ENCODE results near the gene GRP. TPM values are rescaled to one million over a fixed set of nuclear protein-coding genes. Genes with fewer than 3 reads are reported as not detected.
"Not testable (repeated sequence)": the region's sequence is repeated elsewhere in the genome, so short reads cannot be mapped to it uniquely, and the experiment has no call there.

The GRP gene
- total RNA-seq, 4 donors from 2014 or later: not detected

DNA sequence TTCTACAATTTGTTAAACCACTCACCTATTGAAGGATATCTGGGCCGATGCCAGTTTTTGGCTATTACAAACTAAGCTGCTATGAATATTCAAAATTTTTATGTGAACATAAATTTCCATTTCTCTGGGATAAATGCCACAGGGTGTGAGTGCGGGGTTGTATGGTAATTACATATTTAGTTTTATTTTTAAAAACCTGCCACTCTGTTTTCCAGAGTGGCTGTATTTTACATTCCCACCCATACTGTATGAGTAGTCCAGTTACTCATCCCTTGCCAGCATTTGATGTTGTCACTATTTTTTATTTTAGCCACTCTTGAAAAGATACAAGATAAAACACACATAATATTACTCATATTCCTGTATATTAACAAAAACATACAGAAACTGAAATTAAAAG, 22.9 kb downstream of the GRP start:
- H3K36me3 ChIP-seq: no peaks in the 10 kb centered on the region
- peaks cover 38% of the 10 kb centered on the region for H3K27me3 ChIP-seq
- H3K9me3 ChIP-seq: no peaks in the 10 kb centered on the region
- no peak for TF ChIP-seq POLR2AphosphoS5 (IDR thresholded peaks at IDR 0.05)
- no peak for TF ChIP-seq EP300 (IDR thresholded peaks at IDR 0.05; ENCODE audit: low read depth)
- TF ChIP-seq, protein P1, sequence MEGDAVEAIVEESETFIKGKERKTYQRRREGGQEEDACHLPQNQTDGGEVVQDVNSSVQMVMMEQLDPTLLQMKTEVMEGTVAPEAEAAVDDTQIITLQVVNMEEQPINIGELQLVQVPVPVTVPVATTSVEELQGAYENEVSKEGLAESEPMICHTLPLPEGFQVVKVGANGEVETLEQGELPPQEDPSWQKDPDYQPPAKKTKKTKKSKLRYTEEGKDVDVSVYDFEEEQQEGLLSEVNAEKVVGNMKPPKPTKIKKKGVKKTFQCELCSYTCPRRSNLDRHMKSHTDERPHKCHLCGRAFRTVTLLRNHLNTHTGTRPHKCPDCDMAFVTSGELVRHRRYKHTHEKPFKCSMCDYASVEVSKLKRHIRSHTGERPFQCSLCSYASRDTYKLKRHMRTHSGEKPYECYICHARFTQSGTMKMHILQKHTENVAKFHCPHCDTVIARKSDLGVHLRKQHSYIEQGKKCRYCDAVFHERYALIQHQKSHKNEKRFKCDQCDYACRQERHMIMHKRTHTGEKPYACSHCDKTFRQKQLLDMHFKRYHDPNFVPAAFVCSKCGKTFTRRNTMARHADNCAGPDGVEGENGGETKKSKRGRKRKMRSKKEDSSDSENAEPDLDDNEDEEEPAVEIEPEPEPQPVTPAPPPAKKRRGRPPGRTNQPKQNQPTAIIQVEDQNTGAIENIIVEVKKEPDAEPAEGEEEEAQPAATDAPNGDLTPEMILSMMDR (IDR thresholded peaks at IDR 0.05): no peak
- TF ChIP-seq POLR2A (IDR thresholded peaks at IDR 0.05): no peak
- intact Hi-C loops (cut with DNase I; ENCODE audit: low total_unique reads) (no loop called here), in situ Hi-C loops (cut with MboI; ENCODE audit: low pct_ligation_motif_present in 1 of 4, low pct_unique_long_range_greater_than_20kb in 1 of 4, low sequenced_read_pairs in 3 of 4) (no loop called here)
- no peaks in the 10 kb centered on the region for H3K4me1 ChIP-seq
- 83 to 90% methylated on average over 2 of the region's 2 CpGs for WGBS, 2 donors (ENCODE audit: low coverage in 1 of 2)
- DNase-seq: no peak
- no peak overlapping the region for H3K4me3 ChIP-seq
- H3K27ac ChIP-seq: no peak overlapping the region

DNA sequence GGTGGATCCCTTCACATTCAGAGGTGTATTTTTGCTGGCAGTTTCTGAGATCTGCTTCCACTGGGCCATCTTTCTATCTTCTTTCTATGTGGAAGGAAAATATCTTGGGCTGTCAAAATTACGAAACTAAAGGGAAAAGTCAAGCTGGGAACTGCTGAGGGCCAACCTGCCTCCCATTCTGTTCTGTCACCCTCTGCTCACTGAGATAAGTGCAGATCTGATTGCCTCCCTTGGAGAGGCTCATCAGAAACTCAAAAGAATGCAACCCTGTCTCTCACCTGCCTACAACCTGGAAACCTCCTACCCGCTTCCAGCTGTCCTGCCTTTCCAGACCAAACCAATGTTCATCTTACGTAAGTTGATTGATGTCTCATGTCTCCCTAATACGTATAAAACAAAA, 26.8 kb downstream of the GRP start:
- intact Hi-C loops (cut with DNase I; ENCODE audit: low total_unique reads): no loop called here
- H3K36me3 ChIP-seq: no peaks in the 10 kb centered on the region
- H3K4me1 ChIP-seq: no peaks in the 10 kb centered on the region
- H3K4me3 ChIP-seq: no peak overlapping the region
- in situ Hi-C loops (cut with MboI; ENCODE audit: low pct_ligation_motif_present in 1 of 4, low pct_unique_long_range_greater_than_20kb in 1 of 4, low sequenced_read_pairs in 3 of 4): no loop called here
- 40 to 67% methylated on average over 4 of the region's 4 CpGs for WGBS, 2 donors (ENCODE audit: low coverage in 1 of 2)
- H3K9me3 ChIP-seq: no peaks in the 10 kb centered on the region
- DNase-seq: no peak
- no peak overlapping the region for H3K27ac ChIP-seq
- TF ChIP-seq POLR2A (IDR thresholded peaks at IDR 0.05) (no peak), EP300 (IDR thresholded peaks at IDR 0.05; ENCODE audit: low read depth) (no peak)
- H3K27me3 ChIP-seq: peaks cover 44% of the 10 kb centered on the region

DNA sequence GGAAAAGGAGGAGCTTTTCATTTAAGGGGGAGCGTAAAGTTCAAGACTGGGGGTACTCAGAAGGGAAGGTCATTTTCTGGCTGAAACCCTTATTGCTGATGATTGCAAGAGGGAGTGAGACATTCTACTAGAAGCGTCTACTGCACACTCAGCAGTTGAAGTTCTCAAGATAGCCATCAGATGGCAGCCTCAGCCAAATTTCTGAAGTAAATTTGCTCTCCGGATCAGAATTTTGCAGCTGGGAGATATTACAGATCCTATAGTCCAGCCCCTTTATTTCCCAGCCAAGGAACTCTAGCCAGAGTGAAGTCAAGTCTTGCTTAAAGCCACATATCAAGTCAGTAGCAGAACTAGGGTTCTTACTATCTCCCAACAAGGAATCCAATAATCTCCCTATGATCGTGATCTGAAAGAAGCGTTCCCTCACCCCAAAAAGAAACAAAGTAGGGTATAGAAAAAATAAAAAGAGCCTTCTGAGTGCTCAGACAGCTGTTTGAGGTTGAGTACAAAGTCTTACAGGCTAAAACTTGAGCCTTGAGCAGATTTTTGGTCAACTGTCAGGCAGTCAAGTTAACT, 29.3 kb downstream of the GRP start:
- H3K27ac ChIP-seq: no peak overlapping the region
- H3K9me3 ChIP-seq: no peaks in the 10 kb centered on the region
- no peaks in the 10 kb centered on the region for H3K4me1 ChIP-seq
- 21 to 42% methylated on average over 3 to 5 of the region's 5 CpGs for WGBS, 2 donors (ENCODE audit: low coverage in 1 of 2)
- intact Hi-C loops (cut with DNase I; ENCODE audit: low total_unique reads): no loop called here
- in situ Hi-C loops (cut with MboI; ENCODE audit: low pct_ligation_motif_present in 1 of 4, low pct_unique_long_range_greater_than_20kb in 1 of 4, low sequenced_read_pairs in 3 of 4): no loop called here
- H3K36me3 ChIP-seq: no peaks in the 10 kb centered on the region
- TF ChIP-seq, protein P1 (IDR thresholded peaks at IDR 0.05): peak; percentile 49 to 65 (median 63)
- TF ChIP-seq POLR2AphosphoS5 (IDR thresholded peaks at IDR 0.05): no peak
- TF ChIP-seq EP300 (IDR thresholded peaks at IDR 0.05; ENCODE audit: low read depth): no peak
- no peak for TF ChIP-seq POLR2A (IDR thresholded peaks at IDR 0.05)
- DNase-seq: peak; percentile 38
- H3K27me3 ChIP-seq: peaks cover 37% of the 10 kb centered on the region
- no peak overlapping the region for H3K4me3 ChIP-seq

DNA sequence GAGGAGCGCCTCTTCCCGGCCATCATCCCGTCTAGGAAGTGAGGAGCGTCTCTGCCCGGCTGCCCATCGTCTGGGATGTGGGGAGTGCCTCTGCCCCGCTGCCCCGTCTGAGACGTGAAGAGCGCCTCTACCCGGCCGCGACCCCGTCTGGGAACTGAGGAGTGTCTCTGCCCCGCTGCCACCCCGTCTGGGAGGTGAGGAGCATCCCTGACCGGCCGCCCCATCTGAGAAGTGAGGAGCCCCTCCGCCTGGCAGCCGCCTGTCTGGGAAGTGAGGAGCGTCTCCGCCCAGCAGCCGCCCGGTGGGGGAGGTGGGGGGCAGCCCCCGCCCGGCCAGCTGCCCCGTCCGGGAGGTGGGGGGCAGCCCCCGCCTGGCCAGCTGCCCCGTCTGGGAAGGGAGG, 35.5 kb downstream of the GRP start:
- DNase-seq; H3K27me3 ChIP-seq; in situ Hi-C loops (cut with MboI; ENCODE audit: low pct_ligation_motif_present in 1 of 4, low pct_unique_long_range_greater_than_20kb in 1 of 4, low sequenced_read_pairs in 3 of 4); H3K27ac ChIP-seq; H3K9me3 ChIP-seq; intact Hi-C loops (cut with DNase I; ENCODE audit: low total_unique reads); H3K36me3 ChIP-seq; H3K4me3 ChIP-seq; H3K4me1 ChIP-seq: not testable (repeated sequence)
- WGBS, 2 donors (ENCODE audit: low coverage in 1 of 2): 93% methylated on average over 21 of the region's 30 CpGs; no CpG with 5 or more reads in 1 of the 2 donors

DNA sequence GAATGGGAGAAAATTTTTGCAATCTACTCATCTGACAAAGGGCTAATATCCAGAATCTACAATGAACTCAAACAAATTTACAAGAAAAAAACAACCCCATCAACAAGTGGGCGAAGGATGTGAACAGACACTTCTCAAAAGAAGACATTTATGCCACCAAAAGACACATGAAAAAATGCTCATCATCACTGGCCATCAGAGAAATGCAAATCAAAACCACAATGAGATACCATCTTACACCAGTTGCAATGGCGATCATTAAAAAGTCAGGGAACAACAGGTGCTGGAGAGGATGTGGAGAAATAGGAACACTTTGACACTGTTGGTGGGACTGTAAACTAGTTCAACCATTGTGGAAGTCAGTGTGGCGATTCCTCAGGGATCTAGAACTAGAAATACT, 41.9 kb downstream of the GRP start:
- DNase-seq; H3K9me3 ChIP-seq; H3K27ac ChIP-seq; intact Hi-C loops (cut with DNase I; ENCODE audit: low total_unique reads); H3K4me1 ChIP-seq; H3K4me3 ChIP-seq; in situ Hi-C loops (cut with MboI; ENCODE audit: low pct_ligation_motif_present in 1 of 4, low pct_unique_long_range_greater_than_20kb in 1 of 4, low sequenced_read_pairs in 3 of 4); H3K36me3 ChIP-seq: not testable (repeated sequence)
- 85% methylated on average over 3 of the region's 3 CpGs; no CpG with 5 or more reads in 1 of the 2 donors for WGBS, 2 donors (ENCODE audit: low coverage in 1 of 2)
- H3K27me3 ChIP-seq: peaks cover 49% of the 10 kb centered on the region

DNA sequence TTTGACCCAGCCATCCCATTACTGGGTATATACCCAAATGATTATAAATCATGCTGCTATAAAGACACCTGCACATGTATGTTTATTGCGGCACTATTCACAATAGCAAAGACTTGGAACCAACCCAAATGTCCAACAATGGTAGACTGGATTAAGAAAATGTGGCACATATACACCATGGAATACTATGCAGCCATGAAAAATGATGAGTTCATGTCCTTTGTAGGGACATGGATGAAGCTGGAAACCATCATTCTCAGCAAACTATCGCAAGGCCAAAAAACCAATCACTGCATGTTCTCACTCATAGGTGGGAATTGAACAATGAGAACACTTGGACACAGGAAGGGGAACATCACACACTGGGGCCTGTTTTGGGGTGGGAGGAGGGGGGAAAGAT, 42.3 kb downstream of the GRP start:
- H3K4me3 ChIP-seq; H3K9me3 ChIP-seq; in situ Hi-C loops (cut with MboI; ENCODE audit: low pct_ligation_motif_present in 1 of 4, low pct_unique_long_range_greater_than_20kb in 1 of 4, low sequenced_read_pairs in 3 of 4); H3K27ac ChIP-seq; DNase-seq; H3K36me3 ChIP-seq; H3K4me1 ChIP-seq; intact Hi-C loops (cut with DNase I; ENCODE audit: low total_unique reads): not testable (repeated sequence)
- WGBS, 2 donors (ENCODE audit: low coverage in 1 of 2): 83 to 97% methylated on average over 2 of the region's 2 CpGs
- peaks cover 49% of the 10 kb centered on the region for H3K27me3 ChIP-seq

Data from transverse colon (tissue), 4 donors.